GM12875 (cell line): Measurements from ENCODE around the gene ART4.

Experiments used
- H3K4me3 ChIP-seq: one replicate; pipeline ENCODE4 v1.5.1; 2011; ENCODE audit warnings: low read depth, low read length, control low read depth
- TF ChIP-seq, protein P1 (sequence below): IDR thresholded peaks from 2 replicates; pipeline ENCODE4 v1.5.1; 2011; ENCODE audit warnings: low read depth, mild to moderate bottlenecking, control low read depth, inconsistent platforms, low read length, moderate library complexity, borderline replicate concordance; ENCODE audit not compliant: insufficient read depth

ART4 gene, protein sequence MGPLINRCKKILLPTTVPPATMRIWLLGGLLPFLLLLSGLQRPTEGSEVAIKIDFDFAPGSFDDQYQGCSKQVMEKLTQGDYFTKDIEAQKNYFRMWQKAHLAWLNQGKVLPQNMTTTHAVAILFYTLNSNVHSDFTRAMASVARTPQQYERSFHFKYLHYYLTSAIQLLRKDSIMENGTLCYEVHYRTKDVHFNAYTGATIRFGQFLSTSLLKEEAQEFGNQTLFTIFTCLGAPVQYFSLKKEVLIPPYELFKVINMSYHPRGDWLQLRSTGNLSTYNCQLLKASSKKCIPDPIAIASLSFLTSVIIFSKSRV

DNA sequence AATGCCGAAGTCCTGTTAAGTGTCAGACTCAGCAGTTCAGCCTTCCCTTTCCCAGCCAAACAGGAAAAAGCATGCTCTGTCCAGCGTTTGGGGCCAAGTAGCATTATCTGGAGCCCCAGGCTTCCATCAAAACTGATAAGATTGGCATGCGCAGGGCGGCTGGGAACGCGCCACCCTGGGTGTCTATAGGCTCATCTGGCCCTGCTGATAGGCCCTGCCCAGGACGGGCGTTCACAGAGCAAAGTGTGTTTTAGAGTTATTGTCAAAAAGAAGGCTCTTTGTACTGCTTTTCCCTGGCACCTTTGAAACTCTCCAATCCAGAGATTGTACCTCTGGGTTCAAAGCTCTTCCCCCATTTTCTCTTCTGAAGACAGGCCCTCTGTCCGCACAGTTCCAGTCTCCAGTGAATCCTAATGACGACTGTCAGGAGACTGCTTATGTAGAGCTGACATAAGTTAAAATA is at the start of gene ART4:
Gene ART4 (minus strand): TSS at position 102 of the 463 bp plus-strand sequence. CDS start 413 bp downstream, outside the sequence.
- TF ChIP-seq, protein P1, sequence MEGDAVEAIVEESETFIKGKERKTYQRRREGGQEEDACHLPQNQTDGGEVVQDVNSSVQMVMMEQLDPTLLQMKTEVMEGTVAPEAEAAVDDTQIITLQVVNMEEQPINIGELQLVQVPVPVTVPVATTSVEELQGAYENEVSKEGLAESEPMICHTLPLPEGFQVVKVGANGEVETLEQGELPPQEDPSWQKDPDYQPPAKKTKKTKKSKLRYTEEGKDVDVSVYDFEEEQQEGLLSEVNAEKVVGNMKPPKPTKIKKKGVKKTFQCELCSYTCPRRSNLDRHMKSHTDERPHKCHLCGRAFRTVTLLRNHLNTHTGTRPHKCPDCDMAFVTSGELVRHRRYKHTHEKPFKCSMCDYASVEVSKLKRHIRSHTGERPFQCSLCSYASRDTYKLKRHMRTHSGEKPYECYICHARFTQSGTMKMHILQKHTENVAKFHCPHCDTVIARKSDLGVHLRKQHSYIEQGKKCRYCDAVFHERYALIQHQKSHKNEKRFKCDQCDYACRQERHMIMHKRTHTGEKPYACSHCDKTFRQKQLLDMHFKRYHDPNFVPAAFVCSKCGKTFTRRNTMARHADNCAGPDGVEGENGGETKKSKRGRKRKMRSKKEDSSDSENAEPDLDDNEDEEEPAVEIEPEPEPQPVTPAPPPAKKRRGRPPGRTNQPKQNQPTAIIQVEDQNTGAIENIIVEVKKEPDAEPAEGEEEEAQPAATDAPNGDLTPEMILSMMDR, result no peak
- H3K4me3 ChIP-seq, result no peak within 1 kb of the TSS

DNA sequence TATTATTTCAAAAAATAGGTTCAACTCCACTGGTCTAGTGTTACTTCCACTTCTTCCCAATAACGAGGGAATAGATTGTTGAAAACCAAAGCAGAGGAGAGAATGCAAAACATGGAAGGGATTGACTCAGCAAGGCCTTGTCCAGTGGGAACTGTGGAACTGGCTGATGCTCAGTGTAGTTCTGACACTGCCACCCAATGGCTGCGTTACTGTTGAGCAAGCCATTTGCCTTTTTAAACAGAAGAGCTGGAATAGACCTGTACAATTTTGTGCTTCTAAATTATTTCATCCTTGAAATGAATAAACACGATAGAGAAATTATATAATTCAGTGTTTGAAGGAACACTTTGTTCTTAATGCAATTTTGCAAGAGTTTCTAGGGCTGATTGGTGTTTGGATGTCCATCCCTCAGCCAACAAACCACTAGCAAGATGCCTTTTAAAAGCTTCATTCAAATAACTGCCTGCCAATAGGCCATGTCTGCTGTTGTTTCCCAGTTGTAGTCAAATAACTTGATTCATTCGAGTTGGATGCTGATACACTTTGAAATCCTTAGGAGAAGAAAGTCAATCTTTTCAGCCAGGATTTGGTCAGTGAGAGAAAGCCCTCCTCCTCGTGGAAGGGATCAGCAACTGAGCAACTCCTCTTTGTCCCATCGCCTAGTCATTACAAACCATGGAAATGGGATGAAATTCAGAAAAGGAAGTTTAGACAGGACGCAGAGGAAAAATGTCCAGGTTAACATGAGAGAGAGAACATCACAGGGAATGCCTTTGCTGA is 49.6 kb upstream of the ART4 start:
- TF ChIP-seq, protein P1, result no peak
- H3K4me3 ChIP-seq, result no peak overlapping the region

DNA sequence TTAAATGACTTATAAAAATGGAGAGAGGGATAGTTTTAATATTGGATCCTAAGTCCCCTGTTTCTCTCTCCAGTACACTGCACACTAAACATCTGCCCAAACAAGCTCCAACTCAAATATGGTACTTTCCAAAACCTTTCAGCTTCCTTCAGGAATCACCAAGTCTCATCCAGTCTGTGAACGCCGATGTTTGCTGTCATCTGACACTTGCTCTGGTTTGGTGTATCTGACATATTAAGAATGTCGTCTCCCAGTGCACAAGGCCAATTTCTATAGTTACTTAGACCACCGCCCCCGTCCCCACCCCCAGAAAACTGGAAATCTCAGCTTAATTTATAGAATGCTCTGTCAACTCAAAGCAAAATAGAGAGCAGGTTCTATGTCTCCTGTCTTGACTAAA is 47.4 kb upstream of the ART4 start:
- TF ChIP-seq, protein P1, result no peak
- no peak overlapping the region for H3K4me3 ChIP-seq

DNA sequence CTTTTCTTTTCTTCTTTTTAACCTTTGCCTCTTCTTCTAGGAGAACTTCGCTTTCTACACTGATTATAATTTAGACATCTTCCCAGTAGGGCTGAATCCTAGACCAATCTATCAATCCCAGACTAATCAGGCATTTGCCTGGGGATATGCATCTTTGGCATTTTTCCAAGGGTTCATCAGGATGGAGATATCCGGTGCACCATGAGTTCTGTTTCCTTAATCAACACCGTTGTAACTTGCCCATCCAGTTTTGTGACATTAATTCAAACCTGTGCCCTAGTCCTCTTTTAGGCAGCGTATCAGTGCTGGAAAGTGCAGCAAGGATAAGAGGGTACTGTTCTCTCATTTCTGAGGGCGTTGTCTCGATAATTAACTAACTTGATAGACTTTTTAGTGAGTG is 42.9 kb upstream of the ART4 start:
- no peak overlapping the region for H3K4me3 ChIP-seq
- TF ChIP-seq, protein P1, result no peak

DNA sequence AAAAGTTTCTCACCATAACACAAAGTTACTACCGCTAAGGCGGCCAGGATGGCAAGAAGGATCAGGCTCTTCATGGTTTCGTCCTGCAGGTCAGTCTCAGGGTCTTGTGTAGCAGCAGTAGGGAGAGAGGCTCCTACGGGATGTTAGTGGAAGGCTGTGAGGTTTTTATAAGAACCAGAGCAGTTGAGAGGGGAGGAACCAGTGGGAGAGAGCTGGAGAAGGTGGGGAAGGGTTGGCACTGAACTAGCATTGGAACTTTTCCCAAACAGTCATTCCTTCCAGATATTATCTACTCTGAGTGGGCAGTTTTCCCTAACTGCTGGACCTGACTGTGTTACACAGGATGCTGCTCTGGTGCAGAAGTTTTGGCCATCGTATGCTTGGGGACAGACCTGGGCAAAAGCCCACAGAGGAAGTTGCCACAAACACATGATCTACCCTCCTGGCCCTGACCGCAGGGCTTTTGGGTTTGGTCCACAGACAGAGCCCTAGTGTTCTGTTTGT is 42.4 kb upstream of the ART4 start, which contains the start of gene MGP:
Gene MGP (minus strand): TSS at position 137 of the 504 bp plus-strand sequence. CDS start 63 bp downstream, at position 74.
- H3K4me3 ChIP-seq, result no peak within 1 kb of the TSS
- TF ChIP-seq, protein P1, result no peak

DNA sequence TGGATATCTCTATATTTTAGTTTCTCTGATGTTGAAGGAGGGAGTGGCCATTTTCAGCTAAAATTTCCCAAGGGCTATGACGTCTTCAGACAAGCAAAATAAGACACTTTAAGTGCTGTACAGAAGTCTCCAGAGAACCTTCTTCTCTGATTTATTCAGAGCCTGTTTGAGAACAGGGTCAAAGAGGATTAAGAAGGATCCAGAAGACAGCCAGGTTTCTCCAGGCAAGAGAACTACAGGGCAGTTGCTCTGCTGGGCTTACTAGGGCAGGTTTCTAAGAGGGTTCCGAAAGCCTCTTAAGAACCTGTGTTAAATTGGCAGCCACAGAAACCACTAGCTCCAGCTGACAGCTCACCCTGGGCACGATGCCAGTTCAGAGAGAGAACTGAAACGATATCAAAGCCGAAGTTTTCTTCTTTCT is 41.1 kb upstream of the ART4 start:
- TF ChIP-seq, protein P1, result no peak
- no peak overlapping the region for H3K4me3 ChIP-seq

DNA sequence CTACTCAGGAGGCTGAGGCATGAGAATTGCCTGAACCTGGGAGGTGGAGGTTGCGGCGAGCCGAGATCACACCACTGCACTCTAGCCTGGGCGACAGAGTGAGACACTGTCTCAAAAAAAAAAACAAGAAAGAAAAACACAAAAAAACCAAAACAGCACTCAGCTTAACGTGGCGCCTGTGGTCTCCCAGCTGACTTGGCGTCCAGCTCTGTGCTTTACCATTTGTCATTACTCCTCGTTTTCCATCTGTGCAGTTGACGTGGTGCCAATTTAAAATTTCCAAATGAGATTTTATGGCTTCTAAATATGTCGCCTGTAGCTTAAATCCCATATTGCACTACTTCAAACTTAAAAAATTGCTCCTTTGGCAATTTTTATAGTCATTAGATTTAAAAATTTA is 40.4 kb upstream of the ART4 start:
- H3K4me3 ChIP-seq, result no peak overlapping the region

More for the DNA sequence above, 40.4 kb upstream of the ART4 start:
- TF ChIP-seq, protein P1, result no peak
